Fibroblast of skin of left biceps (primary cell): Measurements from ENCODE around the gene PNPLA4.

Source experiments
- DNase-seq, 2 experiments: peaks; one replicate each; pipeline ENCODE4 v3.0.0-alpha.2; 2013; ENCODE audit warnings: low read depth in 2 of 2

Gene PNPLA4

GRCh38 chrX:7927259-7928167 lies at the start of gene PNPLA4:
Gene PNPLA4, minus strand, starts transcription at chrX:7927413. Its CDS starts 1,294 bp downstream, at chrX:7926119.
- DNase-seq, result peak in 1 of 2 experiments; percentile 36

DNA sequence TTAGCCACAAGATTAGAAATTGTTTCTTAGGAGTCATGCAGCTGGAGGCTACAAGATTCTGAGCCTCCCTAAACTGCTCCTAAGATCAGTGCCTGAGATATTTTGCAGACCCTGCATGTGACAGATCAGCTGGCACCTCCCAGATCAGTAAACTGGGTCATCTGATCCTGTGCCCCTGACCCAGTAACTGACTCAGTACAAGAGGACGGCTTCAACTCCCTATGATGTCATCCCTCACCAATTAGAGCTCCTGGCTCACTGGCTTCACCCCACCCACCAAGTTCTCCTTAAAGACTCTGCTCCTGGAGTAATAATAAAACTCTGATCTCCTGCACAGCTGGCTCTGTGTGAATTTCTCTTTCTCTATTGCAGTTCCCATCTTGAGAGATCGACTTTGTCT lies 45.4 kb upstream of the PNPLA4 start:
- no peak for DNase-seq

DNA sequence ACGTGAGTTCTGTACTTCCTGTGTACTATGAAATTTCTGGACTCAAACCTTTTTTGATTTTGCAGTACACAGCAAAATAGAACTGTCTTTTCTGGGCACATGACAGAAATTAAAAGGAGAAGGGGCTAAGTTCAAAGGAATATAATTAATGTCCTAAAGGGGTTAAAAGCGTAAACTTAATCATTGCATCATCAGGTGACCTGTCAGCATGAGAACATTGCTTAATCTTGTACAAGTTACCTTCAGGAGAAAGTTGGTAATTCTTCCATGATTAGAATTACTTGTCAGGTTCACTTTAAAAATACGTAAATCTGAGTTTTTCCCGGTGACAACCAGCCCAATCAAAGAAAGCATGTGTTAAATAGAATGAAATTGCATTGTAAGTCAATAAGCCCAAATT lies 43.2 kb upstream of the PNPLA4 start:
- DNase-seq, result no peak

DNA sequence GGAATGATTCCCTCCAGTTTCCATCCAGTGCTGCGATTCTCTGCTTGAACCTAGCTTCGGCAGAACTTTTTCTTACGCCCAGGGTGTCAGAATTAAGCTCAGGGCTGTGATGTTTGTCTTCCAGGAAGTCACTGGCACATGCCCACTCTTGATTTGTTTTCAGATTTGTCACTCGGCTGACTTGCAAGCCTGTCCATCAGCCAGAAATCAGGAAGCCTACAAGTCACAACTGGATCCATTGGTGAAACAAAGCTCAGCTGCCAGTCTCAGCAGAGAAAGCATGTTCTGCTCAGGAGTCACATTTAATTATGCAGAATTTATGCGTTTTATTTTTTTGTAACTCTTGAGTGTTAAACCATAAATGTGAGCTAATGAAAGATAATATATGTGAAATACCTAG lies 38.2 kb upstream of the PNPLA4 start:
- DNase-seq, result no peak

GRCh38 chrX:7960246-7960645 lies 33.0 kb upstream of the PNPLA4 start:
- no peak for DNase-seq

DNA sequence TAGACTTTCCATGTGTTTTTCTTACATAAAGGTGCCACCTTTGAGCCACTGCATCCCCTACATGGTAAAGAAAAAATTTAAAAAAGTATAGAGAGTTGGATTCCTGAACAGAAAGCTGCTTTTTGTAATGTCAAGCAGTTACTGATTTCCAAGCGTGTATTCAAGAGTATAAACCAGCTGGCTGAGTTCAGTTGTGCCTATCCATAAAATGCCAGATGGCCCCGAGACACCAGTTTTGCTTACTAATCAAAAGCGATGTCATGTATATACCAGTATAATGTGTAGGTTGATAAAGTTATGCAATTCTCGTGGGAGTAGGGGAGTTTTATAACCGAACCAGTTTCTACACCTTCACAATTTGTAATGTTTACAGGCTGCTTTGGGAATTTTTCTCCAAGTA lies 26.2 kb upstream of the PNPLA4 start:
- DNase-seq, result no peak

- no peak for DNase-seq
Measured at GRCh38 chrX:7950865-7951264, 23.7 kb upstream of the PNPLA4 start.

GRCh38 chrX:7948483-7948882 lies 21.3 kb upstream of the PNPLA4 start:
- DNase-seq, result no peak

DNA sequence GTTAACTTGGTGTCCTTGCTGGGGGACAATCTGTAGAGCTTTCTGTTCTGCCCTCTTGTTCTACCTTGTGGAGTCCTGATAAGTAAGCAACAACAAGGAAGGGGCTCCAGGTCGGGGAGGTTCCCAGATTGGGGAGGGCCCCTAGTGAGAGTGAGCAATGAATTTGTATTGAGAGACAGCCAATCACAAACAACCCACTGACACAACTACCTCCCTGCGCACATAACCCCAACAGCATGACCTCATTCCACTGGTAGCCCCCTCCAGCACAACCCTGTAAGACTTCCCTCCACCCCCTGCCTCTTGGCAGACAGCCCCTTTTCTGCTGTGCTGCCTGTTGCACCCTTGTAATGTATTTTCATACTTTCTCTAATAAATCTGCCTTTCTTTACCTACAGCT lies 19.7 kb upstream of the PNPLA4 start:
- no peak for DNase-seq

- DNase-seq, result no peak
Measured at GRCh38 chrX:7943600-7944245, 16.5 kb upstream of the PNPLA4 start.

GRCh38 chrX:7941390-7942042 lies 14.3 kb upstream of the PNPLA4 start:
- DNase-seq, result no peak

DNA sequence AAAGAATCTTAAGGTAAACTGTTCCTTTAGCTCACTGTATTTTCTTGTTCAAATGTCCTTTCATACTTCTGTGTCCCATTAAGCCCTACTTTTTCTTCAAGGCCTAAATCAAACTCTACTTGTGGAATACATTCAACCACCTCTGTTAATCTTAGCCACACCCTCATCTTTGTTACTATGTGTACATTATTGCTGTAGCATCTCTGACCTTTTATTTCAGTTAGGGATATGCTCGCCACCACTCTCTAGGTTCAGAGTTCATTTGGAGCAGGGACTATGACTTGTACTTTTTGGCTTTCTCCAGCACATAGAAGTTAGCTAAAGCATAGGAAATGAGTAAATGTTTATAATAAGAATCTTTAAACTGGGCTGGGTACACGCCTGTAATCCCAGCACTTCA lies 6.8 kb upstream of the PNPLA4 start:
- no peak for DNase-seq

DNA sequence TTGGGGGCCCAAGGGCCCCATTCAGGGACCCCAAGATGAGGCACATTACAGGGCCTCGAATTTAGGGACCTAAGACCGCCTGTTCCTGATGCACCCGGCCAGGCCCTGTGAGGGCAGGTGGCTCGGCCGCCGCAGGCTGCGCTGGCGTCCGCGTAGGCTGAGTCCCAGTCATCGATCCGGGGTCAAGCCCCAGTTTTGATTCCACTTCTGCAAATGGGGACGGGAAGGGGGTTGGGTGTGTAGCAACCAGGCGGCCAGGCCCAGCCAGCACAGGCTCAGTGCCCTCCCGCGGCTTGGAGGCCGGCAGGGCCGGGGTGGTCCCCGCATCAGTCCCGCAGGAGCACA lies 327 bp downstream of the PNPLA4 start:
- DNase-seq, result no peak

- no peak for DNase-seq
Measured at GRCh38 chrX:7926501-7926900, 712 bp downstream of the PNPLA4 start.

- peak in 1 of 2 experiments; percentile 25 for DNase-seq
Measured at GRCh38 chrX:7925867-7926472, 1.2 kb downstream of the PNPLA4 start.

DNA sequence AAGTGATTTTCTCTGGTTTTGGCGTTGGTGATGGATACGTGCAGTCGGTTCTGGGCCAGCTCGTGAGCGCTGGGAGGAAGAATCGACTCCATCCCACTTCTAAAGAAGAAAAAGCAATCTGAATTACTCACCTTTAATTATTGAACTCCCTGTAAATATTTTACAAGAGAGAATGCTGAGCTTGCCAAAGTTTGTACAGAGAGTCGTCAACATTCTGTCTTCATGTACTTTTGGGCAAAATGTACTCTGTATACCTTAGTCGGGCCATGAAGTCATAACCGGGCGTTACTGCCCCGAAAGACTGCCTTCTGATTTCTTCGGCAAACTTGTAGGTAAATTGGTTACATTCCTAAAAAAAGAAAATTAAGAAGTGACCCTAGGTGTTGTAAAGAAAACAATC lies 5.5 kb downstream of the PNPLA4 start:
- DNase-seq, result no peak

DNA sequence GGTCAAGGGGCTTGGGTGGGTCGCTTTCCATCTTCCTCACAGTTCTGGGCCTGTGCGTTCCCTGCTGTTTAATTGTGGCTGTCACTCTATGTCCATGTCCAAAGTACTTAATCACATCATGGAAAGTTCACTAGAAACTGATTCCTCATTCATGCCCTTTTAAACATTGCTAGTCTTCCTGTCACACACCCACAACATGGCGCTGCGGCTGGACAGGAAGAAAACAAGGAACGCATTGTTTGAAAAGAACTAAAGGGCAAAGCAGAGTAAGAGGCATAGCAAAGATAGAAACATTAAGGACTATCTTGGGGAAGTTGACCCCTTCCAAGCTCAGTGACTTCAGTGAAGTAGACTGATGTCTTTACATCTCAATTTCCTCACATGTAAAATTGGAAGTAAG lies 18.4 kb downstream of the PNPLA4 start:
- DNase-seq, result no peak

DNA sequence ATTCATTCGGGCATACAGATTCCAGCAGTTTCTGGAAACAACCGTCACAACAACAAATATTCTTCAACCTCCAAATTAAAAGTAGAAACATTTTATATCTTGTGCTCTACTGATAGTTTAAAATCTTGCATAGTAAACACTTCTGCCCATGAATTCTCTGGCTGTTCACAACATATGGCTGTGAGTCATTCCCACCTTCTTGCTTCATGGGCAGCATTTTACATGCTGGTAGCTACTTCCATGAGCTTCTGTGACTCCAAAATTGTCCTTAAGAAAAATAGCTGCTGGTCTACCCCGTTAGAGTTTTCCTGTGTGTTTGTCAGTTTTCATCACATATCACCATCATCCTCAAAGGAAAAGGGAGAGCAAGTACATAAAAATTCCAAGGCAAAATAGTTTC lies 22.7 kb downstream of the PNPLA4 start:
- no peak for DNase-seq

GRCh38 chrX:7891928-7892327 lies 35.3 kb downstream of the PNPLA4 start:
- DNase-seq, result no peak

- no peak for DNase-seq
Measured at GRCh38 chrX:7889680-7890079, 37.5 kb downstream of the PNPLA4 start.

- no peak for DNase-seq
Measured at GRCh38 chrX:7889135-7889534, 38.1 kb downstream of the PNPLA4 start.

GRCh38 chrX:7876957-7877356 lies 50.3 kb downstream of the PNPLA4 start:
- DNase-seq, result no peak
